Measurements from ENCODE around the gene SART1. TPM values are rescaled to one million over a fixed set of nuclear protein-coding genes. Genes with fewer than 3 reads are reported as not detected.
"Not testable (repeated sequence)": the region's sequence is repeated elsewhere in the genome, so short reads cannot be mapped to it uniquely, and the experiment has no call there.

Gene SART1
- total RNA-seq, 3 donors from 2014 or later, result 55.2 to 68.5 (median 55.9) TPM

DNA sequence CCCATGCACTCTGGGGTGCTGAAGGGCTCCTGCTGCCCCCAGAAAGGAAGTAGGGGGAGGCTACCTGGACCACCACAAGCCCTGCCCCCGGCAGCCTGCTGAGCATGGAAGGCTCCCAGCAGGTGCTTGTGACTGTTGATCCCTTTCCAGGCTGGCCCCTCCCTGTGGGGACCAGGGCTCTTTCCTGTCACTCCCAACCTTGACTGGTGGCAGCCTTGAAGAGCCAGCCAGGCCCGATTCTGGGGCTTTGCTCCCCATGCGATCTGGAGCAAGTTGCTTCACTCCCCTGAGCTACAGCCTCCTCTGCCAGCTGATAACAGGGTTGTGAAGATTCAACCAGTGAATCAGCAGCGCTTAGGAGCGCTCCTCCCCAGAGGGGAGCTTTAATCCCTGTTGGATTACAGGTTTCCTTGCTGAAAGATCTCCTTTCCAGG is 45.7 kb downstream of the SART1 start:
- Histone ChIP-seq H3K4me3 (no peak overlapping the region), H3K36me3 (no peaks in the 10 kb centered on the region), H3K9me3 (no peaks in the 10 kb centered on the region), H3K27ac (peak overlapping the region; percentile 10 to 23), H3K27me3 (no peaks in the 10 kb centered on the region), H3K4me1 (peaks cover 0 to 11% of the 10 kb centered on the region in 2 donors)
- no peak for DNase-seq (ENCODE audit: low spot score in 2 of 2)
- intact Hi-C loops (cut with DNase I; ENCODE audit: low total_unique reads), result no loop called here
- no peak for TF ChIP-seq POLR2A (IDR thresholded peaks at IDR 0.05)
- TF ChIP-seq, protein P1, sequence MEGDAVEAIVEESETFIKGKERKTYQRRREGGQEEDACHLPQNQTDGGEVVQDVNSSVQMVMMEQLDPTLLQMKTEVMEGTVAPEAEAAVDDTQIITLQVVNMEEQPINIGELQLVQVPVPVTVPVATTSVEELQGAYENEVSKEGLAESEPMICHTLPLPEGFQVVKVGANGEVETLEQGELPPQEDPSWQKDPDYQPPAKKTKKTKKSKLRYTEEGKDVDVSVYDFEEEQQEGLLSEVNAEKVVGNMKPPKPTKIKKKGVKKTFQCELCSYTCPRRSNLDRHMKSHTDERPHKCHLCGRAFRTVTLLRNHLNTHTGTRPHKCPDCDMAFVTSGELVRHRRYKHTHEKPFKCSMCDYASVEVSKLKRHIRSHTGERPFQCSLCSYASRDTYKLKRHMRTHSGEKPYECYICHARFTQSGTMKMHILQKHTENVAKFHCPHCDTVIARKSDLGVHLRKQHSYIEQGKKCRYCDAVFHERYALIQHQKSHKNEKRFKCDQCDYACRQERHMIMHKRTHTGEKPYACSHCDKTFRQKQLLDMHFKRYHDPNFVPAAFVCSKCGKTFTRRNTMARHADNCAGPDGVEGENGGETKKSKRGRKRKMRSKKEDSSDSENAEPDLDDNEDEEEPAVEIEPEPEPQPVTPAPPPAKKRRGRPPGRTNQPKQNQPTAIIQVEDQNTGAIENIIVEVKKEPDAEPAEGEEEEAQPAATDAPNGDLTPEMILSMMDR (IDR thresholded peaks at IDR 0.05), result no peak
- no peak for TF ChIP-seq POLR2AphosphoS5 (IDR thresholded peaks at IDR 0.05)

DNA sequence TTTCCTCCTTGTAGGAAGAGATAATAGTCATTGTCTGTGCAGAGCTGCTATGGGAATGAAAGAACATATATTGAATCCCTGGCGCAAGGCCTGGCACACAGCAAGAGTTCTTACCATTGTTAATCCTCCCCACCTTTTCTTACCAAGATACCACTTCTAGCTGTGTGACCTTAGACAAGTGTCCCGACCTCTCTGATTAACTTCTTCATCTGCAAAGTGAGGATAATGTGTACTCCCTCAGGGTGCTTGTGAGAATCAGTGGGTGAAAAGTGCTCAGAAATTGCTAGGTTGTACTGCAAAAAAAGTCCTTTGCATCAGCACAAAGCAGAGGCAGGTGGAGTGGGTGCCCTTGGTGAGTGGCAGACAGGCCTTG is 46.5 kb downstream of the SART1 start:
- Histone ChIP-seq H3K4me1 (peaks cover 0 to 13% of the 10 kb centered on the region in 2 donors), H3K4me3 (no peak overlapping the region), H3K27me3 (peaks cover 0 to 4% of the 10 kb centered on the region in 2 donors), H3K27ac (peak overlapping the region in 1 of 2 donors; percentile 52), H3K36me3 (no peaks in the 10 kb centered on the region), H3K9me3 (no peaks in the 10 kb centered on the region)
- DNase-seq (ENCODE audit: low spot score in 2 of 2), result no peak
- no peak for TF ChIP-seq POLR2AphosphoS5 (IDR thresholded peaks at IDR 0.05)
- no peak for TF ChIP-seq POLR2A (IDR thresholded peaks at IDR 0.05)
- TF ChIP-seq, protein P1 (IDR thresholded peaks at IDR 0.05), result no peak
- intact Hi-C loops (cut with DNase I; ENCODE audit: low total_unique reads), result no loop called here

DNA sequence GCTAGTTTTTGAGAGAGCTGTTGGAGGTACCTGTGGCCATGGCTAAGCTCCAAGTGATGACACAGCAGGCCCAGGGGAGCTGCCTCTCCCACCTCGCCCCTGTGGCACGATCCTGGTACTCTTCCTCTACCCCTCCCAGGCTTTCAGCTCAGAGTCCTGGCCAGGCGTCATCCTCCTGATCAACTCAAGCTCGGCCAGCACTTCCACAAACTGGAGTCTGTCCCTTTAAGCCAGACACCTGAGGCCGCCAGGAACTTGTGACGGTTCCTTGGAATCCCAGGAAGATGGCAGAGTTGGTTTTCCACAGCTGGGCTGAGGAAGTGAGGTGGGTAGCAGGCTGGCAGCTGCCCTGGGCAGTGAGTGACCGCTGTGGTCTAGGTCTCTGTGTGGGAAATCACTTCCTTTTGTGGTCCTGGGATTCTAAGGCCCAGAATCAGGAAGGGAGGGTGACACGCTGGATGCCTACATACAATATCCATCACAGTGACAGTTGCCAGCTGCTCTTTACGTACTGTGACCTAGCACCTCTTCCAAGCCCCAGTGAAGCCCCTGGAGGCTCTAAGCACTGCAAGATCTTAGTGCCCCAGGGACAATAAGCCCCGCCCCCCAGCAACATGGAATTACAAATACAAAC is 47.1 kb downstream of the SART1 start:
- intact Hi-C loops (cut with DNase I; ENCODE audit: low total_unique reads), result no loop called here
- peaks cover 0 to 10% of the 10 kb centered on the region in 2 donors for H3K4me1 ChIP-seq
- TF ChIP-seq POLR2A (IDR thresholded peaks at IDR 0.05) (no peak), POLR2AphosphoS5 (IDR thresholded peaks at IDR 0.05) (no peak)
- TF ChIP-seq, protein P1 (IDR thresholded peaks at IDR 0.05), result no peak
- peak overlapping the region in 1 of 2 donors; percentile 52 for H3K27ac ChIP-seq
- no peaks in the 10 kb centered on the region for H3K36me3 ChIP-seq
- H3K27me3 ChIP-seq, result peaks cover 0 to 6% of the 10 kb centered on the region in 2 donors
- no peak overlapping the region for H3K4me3 ChIP-seq
- no peaks in the 10 kb centered on the region for H3K9me3 ChIP-seq
- no peak for DNase-seq (ENCODE audit: low spot score in 2 of 2)

DNA sequence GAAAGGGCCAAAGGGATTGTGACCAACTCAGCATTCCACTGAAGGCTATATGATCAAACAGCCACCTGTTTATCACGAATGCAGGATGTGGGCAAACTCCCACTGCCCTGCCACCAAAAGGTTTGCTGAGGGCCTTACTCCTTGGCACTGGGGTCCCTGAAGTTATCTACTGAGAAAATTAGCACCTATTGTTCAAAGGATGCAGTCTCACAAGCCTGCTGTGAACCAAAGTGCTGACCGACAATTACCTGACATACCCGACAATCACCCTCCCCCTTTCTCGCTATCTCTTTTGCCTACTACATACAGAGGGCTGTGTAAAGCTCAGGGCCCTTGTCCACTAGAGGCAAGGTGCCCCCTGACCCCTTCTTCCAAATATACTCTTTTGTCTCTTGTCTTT is 48.5 kb downstream of the SART1 start:
- H3K4me3 ChIP-seq; H3K36me3 ChIP-seq; DNase-seq (ENCODE audit: low spot score in 2 of 2); H3K27ac ChIP-seq; H3K9me3 ChIP-seq; H3K27me3 ChIP-seq; H3K4me1 ChIP-seq; intact Hi-C loops (cut with DNase I; ENCODE audit: low total_unique reads): not testable (repeated sequence)

DNA sequence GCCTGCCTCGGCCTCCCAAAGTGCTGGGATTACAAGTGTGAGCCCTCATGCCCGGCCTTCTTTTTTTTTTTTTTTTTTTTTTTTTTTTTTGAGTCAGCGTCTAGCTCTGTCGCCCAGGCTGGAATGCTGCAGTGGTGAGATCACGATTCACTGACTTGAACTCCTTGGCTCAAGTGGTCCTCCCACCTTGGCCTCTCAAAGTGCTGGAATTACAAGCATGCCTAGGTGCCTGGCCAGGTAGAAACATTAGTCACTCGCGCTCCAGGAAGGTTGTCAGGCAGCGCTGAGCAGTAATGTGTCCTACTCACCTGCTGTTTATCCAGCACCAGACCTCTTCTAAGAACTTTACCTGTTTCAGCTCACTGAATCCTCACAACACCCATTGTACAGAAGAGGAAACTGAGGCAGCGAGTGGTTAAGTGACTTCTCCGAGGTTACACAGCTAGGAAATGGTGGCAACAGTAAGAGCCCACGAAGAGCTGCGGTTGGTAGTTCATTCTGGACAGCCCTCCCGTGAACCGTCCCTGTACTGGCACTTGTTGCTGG is 49.8 kb downstream of the SART1 start:
- H3K4me3 ChIP-seq, result peak overlapping the region in 2 of 3 donors; percentile 38 to 68
- TF ChIP-seq POLR2AphosphoS5 (IDR thresholded peaks at IDR 0.05) (no peak), POLR2A (IDR thresholded peaks at IDR 0.05) (no peak)
- TF ChIP-seq, protein P1 (IDR thresholded peaks at IDR 0.05), result no peak
- H3K4me1 ChIP-seq, result peaks cover 0 to 9% of the 10 kb centered on the region in 2 donors
- H3K27me3 ChIP-seq, result peaks cover 0 to 6% of the 10 kb centered on the region in 2 donors
- DNase-seq (ENCODE audit: low spot score in 2 of 2), result peak in 1 of 2 donors; percentile 87
- intact Hi-C loops (cut with DNase I; ENCODE audit: low total_unique reads), result no loop called here
- no peaks in the 10 kb centered on the region for H3K36me3 ChIP-seq
- H3K27ac ChIP-seq, result peak overlapping the region; percentile 70 to 71
- no peaks in the 10 kb centered on the region for H3K9me3 ChIP-seq

All from breast epithelium (tissue), 4 donors.